IMR-90 (cell line): ENCODE data around the gene SORD. TPM values are rescaled to one million over a fixed set of nuclear protein-coding genes. Genes with fewer than 3 reads are reported as not detected.
"Not testable (repeated sequence)": the region's sequence is repeated elsewhere in the genome, so short reads cannot be mapped to it uniquely, and the experiment has no call there.

ENCODE experiments used
- ATAC-seq: fragments of 200-7000 bp; cut with Tn5 transposase; 2 replicates; pipeline ENCODE4 v1.9.1; 2020; ENCODE audit warnings: low read depth, mild to moderate bottlenecking, moderate library complexity
- BruUV-seq: library from RNA; stranded (reverse); fragments of 400-500 nt; replicated peaks from 2 replicates; lab custom pipeline; 2021; lab: Mats Ljungman, UMichigan
- CTCF ChIA-PET: fragments of 300-600 bp; formaldehyde crosslinking; extraction: SDS; loops from one replicate; lab custom pipeline; 2021; ENCODE audit warnings: antibody characterized with exemption; lab: Yijun Ruan, JAX
- POLR2A ChIA-PET: fragments of 300-600 bp; sonication (Branson Sonifier 250); formaldehyde crosslinking; loops from one replicate; lab custom pipeline; 2022; ENCODE audit warnings: antibody characterized with exemption; ENCODE audit not compliant: unreplicated experiment; lab: Charles Lee
- DNase-seq: peaks from one replicate; pipeline ENCODE4 v3.0.0; 2013
- H2AFZ ChIP-seq: replicated peaks from 2 replicates; pipeline ENCODE3; 2013; ENCODE audit warnings: low read length, mild to moderate bottlenecking; ENCODE audit not compliant: poor library complexity
- H2AK5ac ChIP-seq: 2 replicates; pipeline ENCODE4 v1.6.1; 2013; ENCODE audit warnings: low read depth, low read length, inconsistent platforms
- H2AK9ac ChIP-seq: replicated peaks from 2 replicates; pipeline ENCODE3; 2013; ENCODE audit warnings: mild to moderate bottlenecking, low read depth, low read length, moderate library complexity; ENCODE audit not compliant: poor library complexity
- H2BK120ac ChIP-seq: 2 replicates; pipeline ENCODE4 v1.6.1; 2013; ENCODE audit warnings: low read depth, low read length, inconsistent platforms
- H2BK15ac ChIP-seq: 3 replicates; pipeline ENCODE4 v1.6.1; 2013; ENCODE audit warnings: low read depth, low read length, inconsistent platforms
- H2BK20ac ChIP-seq: 2 replicates; pipeline ENCODE4 v1.6.1; 2013; ENCODE audit warnings: low read depth, mild to moderate bottlenecking, inconsistent platforms, low read length, moderate library complexity
- H2BK5ac ChIP-seq: 2 replicates; pipeline ENCODE4 v1.6.1; 2013; ENCODE audit warnings: mild to moderate bottlenecking, low read depth, low read length, inconsistent platforms; ENCODE audit not compliant: poor library complexity, severe bottlenecking
- H3K14ac ChIP-seq: replicated peaks from 2 replicates; pipeline ENCODE4 v1.6.1; 2013; ENCODE audit warnings: low read depth, low read length, inconsistent platforms
- H3K18ac ChIP-seq: 2 replicates; pipeline ENCODE4 v1.6.1; 2013; ENCODE audit warnings: low read depth, low read length, control low read depth
- H3K23ac ChIP-seq: 2 replicates; pipeline ENCODE4 v1.6.1; 2013; ENCODE audit warnings: low read depth, low read length, inconsistent platforms
- H3K27ac ChIP-seq: 2 replicates; pipeline ENCODE4 v1.5.1; 2013; ENCODE audit warnings: mild to moderate bottlenecking, control low read depth, low read length; ENCODE audit not compliant: insufficient read depth
- H3K27me3 ChIP-seq: 2 replicates; pipeline ENCODE4 v1.6.1; 2013; ENCODE audit warnings: low read length; ENCODE audit not compliant: control insufficient read depth, insufficient read depth
- H3K36me3 ChIP-seq: 2 replicates; pipeline ENCODE4 v1.6.1; 2013; ENCODE audit warnings: low read length, mixed read lengths; ENCODE audit not compliant: control insufficient read depth, insufficient read depth
- H3K4ac ChIP-seq: 2 replicates; pipeline ENCODE4 v1.6.1; 2013; ENCODE audit warnings: low read depth, low read length, inconsistent platforms
- H3K4me1 ChIP-seq: 2 replicates; pipeline ENCODE4 v1.6.1; 2013; ENCODE audit warnings: low read length, mixed read lengths; ENCODE audit not compliant: control insufficient read depth, insufficient read depth
- H3K4me2 ChIP-seq: 2 replicates; pipeline ENCODE4 v1.6.1; 2013; ENCODE audit warnings: low read depth, mild to moderate bottlenecking, control low read depth, low read length, moderate library complexity
- H3K4me3 ChIP-seq: 2 replicates; pipeline ENCODE4 v1.5.1; 2013; ENCODE audit warnings: low read depth, mild to moderate bottlenecking, control low read depth, low read length, moderate library complexity; ENCODE audit not compliant: insufficient read depth
- H3K56ac ChIP-seq: 2 replicates; pipeline ENCODE4 v1.6.1; 2013; ENCODE audit warnings: low read length, inconsistent platforms; ENCODE audit not compliant: insufficient read depth; ENCODE audit errors: extremely low read depth
- H3K79me1 ChIP-seq, 2 experiments: 2 replicates each; pipeline ENCODE4 v1.6.1; 2013; ENCODE audit warnings: low read length in 2 of 2, inconsistent platforms in 1 of 2, low read depth in 1 of 2
- H3K9ac ChIP-seq: 2 replicates; pipeline ENCODE4 v1.6.1; 2013; ENCODE audit warnings: low read depth, low read length, control low read depth
- H3K9me1 ChIP-seq: 2 replicates; pipeline ENCODE4 v1.6.1; 2013; ENCODE audit warnings: low read length, inconsistent platforms; ENCODE audit not compliant: insufficient read depth
- H3K9me3 ChIP-seq: 2 replicates; pipeline ENCODE4 v1.6.1; 2013; ENCODE audit warnings: low read length; ENCODE audit not compliant: control insufficient read depth, insufficient read depth
- H4K20me1 ChIP-seq: 2 replicates; pipeline ENCODE4 v1.6.1; 2013; ENCODE audit warnings: low read length, inconsistent platforms; ENCODE audit not compliant: insufficient read depth
- H4K5ac ChIP-seq: 2 replicates; pipeline ENCODE4 v1.6.1; 2013; ENCODE audit warnings: mild to moderate bottlenecking, low read depth, low read length, control low read depth
- H4K8ac ChIP-seq, 2 experiments: 2 replicates each; pipeline ENCODE4 v1.6.1; 2013; ENCODE audit warnings: low read depth in 2 of 2, low read length in 2 of 2, control low read depth in 1 of 2, inconsistent platforms in 1 of 2
- H4K91ac ChIP-seq: 2 replicates; pipeline ENCODE4 v1.6.1; 2013; ENCODE audit warnings: low read depth, low read length, inconsistent platforms; ENCODE audit not compliant: insufficient read depth
- WGBS, 2 experiments: methylation state at CpG; one replicate each; pipeline versions ENCODE4 v1.1.5 to v1.1.7; 2013; ENCODE audit warnings: missing lambda C conversion rate in 2 of 2; ENCODE audit not compliant: insufficient read length in 1 of 2; ENCODE audit errors: extremely low coverage in 2 of 2; 5-methylcytosine and 5-hydroxymethylcytosine counted together
- dilution Hi-C: fragments of 300-500 bp; cut with HindIII; formaldehyde crosslinking; loops from one replicate; pipeline ENCODE4 v1.14.3; 2018; ENCODE audit warnings: low sequenced_read_pairs; ENCODE audit not compliant: unreplicated experiment
- in situ Hi-C: fragments of 300-500 bp; cut with MboI; formaldehyde crosslinking; loops from 3 replicates; pipeline ENCODE4 v1.14.3; 2019; ENCODE audit warnings: low sequenced_read_pairs, inconsistent platforms, mixed read lengths
- intact Hi-C: fragments of 100-400 bp; cut with micrococcal nuclease; formaldehyde crosslinking; loops from 2 replicates; pipeline ENCODE4 v1.10.0; 2022
- polyA plus RNA-seq, 3 experiments: library from polyadenylated mRNA; depleted of rRNA; stranded (reverse); fragments of >200 nt; gene quantifications; 2 replicates each; pipeline ENCODE4 v1.2.3, GENCODE V29; 2012; ENCODE audit warnings: low replicate concordance in 1 of 3
- total RNA-seq: library from RNA; depleted of rRNA; stranded (reverse); fragments of >200 nt; gene quantifications from 2 replicates; pipeline ENCODE4 v1.2.3, GENCODE V29; 2012

Gene SORD
- total and polyA plus RNA-seq, 2 of the 4 experiments (the other 2 are of a cell fraction), result 27.6 to 34.2 TPM

DNA sequence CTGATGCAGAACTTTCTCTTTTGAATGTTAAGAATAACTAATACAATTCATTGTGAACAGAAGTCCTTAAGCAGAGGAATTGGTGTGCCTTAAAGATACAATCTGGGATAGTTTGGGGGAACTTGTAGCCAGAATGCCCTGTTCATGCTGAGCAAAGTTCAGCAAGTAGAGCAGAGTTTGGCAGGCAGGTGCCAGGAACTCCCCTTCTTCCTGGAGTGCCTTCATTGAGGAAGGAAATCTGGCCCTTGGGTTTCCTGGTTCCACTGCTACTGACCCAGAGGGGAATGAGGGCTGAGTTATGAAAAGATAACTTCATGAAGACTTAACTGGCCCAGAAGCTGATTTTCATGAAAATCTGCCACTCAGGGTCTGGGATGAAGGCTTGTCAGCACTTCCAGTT is 50.6 kb downstream of the SORD start:
- H3K18ac ChIP-seq, H2AK9ac ChIP-seq, H3K4me3 ChIP-seq, intact Hi-C loops, H2BK5ac ChIP-seq, DNase-seq, H3K79me1 ChIP-seq, CTCF ChIA-PET, H4K91ac ChIP-seq, H3K27ac ChIP-seq, ATAC-seq, H3K4ac ChIP-seq, H2BK120ac ChIP-seq, H3K9me1 ChIP-seq, H3K9me3 ChIP-seq, H4K20me1 ChIP-seq, H2AK5ac ChIP-seq, H4K8ac ChIP-seq, H3K27me3 ChIP-seq, H2BK15ac ChIP-seq, H2AFZ ChIP-seq, in situ Hi-C loops, H2BK20ac ChIP-seq, H3K36me3 ChIP-seq, H3K4me1 ChIP-seq, H3K9ac ChIP-seq, H3K4me2 ChIP-seq, H3K14ac ChIP-seq, H4K5ac ChIP-seq, dilution Hi-C loops, BruUV-seq, POLR2A ChIA-PET, H3K23ac ChIP-seq, H3K56ac ChIP-seq: not testable (repeated sequence)

DNA sequence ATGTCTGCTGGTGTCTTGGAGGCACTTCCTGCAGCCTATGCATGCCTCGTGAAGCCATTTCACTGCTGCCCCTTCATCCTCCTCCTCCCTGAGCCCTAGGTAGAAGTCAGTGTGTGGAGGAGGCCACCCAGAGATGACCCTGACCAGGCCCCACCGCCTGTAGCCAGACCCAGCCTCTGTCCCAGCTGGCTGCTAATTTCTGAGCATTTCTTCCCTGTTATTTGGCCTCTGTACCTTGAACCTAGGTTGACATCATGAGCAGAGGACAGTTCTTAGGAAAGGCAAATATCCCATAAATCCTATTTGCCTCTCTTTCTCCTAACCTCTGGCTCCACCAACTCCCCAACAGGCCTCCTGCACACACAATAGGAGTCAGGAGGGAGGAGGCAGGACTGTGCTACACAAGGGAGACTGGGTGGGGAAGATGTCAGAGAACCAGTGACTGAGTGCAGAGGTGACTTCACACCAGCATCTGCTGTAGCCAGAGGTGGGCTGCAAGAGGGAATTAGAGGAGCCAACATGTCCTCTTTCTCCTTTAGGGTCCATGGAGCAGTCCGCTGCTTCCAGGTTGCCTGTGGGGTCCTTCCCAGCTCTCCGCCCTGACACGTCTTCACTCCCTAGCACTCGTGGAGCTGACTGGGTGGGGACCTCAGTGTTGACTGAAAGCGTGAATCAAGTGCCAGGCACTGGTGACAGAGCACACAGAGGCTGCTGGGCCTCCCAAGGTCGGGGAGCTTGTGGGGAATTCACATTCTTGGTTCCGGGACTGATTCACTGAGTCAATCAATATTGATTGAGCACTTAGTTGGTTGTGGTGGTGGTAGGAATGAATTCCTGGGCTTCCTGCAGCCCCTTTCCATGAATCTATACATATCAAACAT is 52.7 kb downstream of the SORD start:
- H4K5ac ChIP-seq, H3K4me2 ChIP-seq, H4K91ac ChIP-seq, H3K23ac ChIP-seq, H2AK5ac ChIP-seq, H2BK15ac ChIP-seq, H3K36me3 ChIP-seq, H3K27me3 ChIP-seq, H2AFZ ChIP-seq, in situ Hi-C loops, CTCF ChIA-PET, H3K14ac ChIP-seq, H3K18ac ChIP-seq, dilution Hi-C loops, H3K27ac ChIP-seq, H3K9me3 ChIP-seq, H3K4ac ChIP-seq, H2AK9ac ChIP-seq, POLR2A ChIA-PET, intact Hi-C loops, H4K20me1 ChIP-seq, H3K9me1 ChIP-seq, H3K4me3 ChIP-seq, ATAC-seq, H3K56ac ChIP-seq, DNase-seq, H2BK20ac ChIP-seq, H3K79me1 ChIP-seq, H2BK120ac ChIP-seq, BruUV-seq, H3K4me1 ChIP-seq, H2BK5ac ChIP-seq, H3K9ac ChIP-seq, H4K8ac ChIP-seq: not testable (repeated sequence)
- no CpG with 5 or more reads among the region's 9 CpGs for WGBS, 2 experiments
